Rectal smooth muscle tissue (tissue), 1 donor: ENCODE results near the gene PDCD6IP.

Experiments used
- H3K27ac ChIP-seq: one replicate; pipeline ENCODE4 v1.7.0; 2013; ENCODE audit warnings: low read depth, low read length, inconsistent platforms
- H3K27me3 ChIP-seq: one replicate; pipeline ENCODE4 v1.7.0; 2013; ENCODE audit warnings: low read length; ENCODE audit not compliant: control insufficient read depth, insufficient read depth
- H3K36me3 ChIP-seq: one replicate; pipeline ENCODE4 v1.7.0; 2013; ENCODE audit warnings: low read length; ENCODE audit not compliant: control insufficient read depth, insufficient read depth
- H3K4me1 ChIP-seq: one replicate; pipeline ENCODE4 v1.7.0; 2013; ENCODE audit warnings: low read length; ENCODE audit not compliant: control insufficient read depth, insufficient read depth
- H3K4me3 ChIP-seq: one replicate; pipeline ENCODE4 v1.7.0; 2013; ENCODE audit warnings: low read length
- H3K9ac ChIP-seq: one replicate; pipeline ENCODE4 v1.7.0; 2013; ENCODE audit warnings: low read length

PDCD6IP gene

DNA sequence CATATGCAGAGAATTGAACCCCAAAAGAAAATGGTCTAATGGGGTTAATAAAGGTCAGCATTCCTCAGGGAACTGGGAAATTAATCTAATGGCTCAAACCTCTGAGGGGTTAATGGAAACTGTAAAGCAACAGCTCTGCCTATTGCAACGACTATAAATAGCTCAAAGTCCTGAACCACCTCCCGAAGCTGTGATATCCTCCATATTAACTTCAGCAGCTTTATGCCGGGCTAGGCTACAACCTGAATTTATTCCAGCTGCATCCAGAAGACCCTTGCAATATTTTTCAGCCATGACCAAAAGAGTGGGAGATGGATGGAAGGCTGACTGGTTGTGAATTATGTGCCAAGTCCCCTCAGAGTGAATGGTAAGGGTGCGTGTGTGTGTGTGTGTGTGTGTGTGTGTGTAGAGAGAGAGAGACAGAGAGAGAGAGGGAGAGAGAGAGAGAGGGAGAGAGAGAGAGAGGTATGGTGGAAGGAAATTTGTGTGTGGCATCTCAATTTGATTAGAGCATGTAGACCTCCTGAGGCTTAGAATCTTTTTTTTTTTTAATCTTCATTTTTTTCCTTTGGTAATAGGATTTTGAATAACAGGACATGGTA is 109.9 kb downstream of the PDCD6IP start:
- no peak overlapping the region for H3K27ac ChIP-seq
- H3K4me1 ChIP-seq = no peaks in the 10 kb centered on the region
- no peaks in the 10 kb centered on the region for H3K27me3 ChIP-seq
- no peak overlapping the region for H3K9ac ChIP-seq
- H3K36me3 ChIP-seq = no peaks in the 10 kb centered on the region
- H3K4me3 ChIP-seq = no peak overlapping the region

DNA sequence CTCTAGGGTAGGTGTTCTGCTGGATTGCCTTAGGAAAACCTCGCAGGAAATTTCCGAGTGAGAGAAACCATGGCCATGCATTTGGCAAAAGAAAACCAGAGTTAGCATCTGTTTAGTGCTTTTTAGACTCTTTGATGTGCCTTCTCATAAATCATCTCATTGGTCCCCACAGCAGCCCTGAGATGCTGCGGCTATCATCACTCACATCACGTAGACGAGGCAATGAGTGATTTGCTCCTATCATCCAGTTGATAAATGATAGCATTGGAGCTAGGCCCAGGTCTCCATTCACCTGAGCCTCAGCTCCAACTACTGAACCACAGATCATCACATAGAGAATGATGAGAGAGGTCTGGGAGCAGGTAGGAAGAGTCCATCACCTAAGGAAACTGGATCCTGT is 111.1 kb downstream of the PDCD6IP start:
- Histone ChIP-seq H3K4me3 (no peak overlapping the region), H3K9ac (no peak overlapping the region), H3K27me3 (no peaks in the 10 kb centered on the region), H3K4me1 (no peaks in the 10 kb centered on the region), H3K36me3 (no peaks in the 10 kb centered on the region), H3K27ac (no peak overlapping the region)

DNA sequence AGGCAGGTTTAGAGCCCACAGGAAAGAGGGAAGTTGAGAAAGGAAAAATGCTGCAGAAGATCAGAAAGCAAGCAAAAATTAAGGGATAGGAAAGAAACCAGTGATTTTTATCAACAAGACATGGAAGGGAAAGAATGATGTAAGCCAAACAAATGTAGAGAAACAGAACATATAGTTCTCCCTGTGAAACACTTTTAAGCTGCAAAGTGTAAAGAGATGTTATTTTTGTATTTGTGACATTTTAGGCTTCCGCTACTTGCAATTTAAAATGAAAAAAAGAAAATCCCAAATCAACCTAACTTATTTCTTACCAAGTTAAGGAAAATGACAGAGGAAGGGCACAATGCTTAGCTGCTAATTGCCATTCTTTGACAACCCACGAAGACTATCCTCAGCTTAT is 111.6 kb downstream of the PDCD6IP start:
- H3K4me3 ChIP-seq = no peak overlapping the region
- H3K36me3 ChIP-seq = no peaks in the 10 kb centered on the region
- no peaks in the 10 kb centered on the region for H3K4me1 ChIP-seq
- no peaks in the 10 kb centered on the region for H3K27me3 ChIP-seq
- no peak overlapping the region for H3K9ac ChIP-seq
- H3K27ac ChIP-seq = no peak overlapping the region

DNA sequence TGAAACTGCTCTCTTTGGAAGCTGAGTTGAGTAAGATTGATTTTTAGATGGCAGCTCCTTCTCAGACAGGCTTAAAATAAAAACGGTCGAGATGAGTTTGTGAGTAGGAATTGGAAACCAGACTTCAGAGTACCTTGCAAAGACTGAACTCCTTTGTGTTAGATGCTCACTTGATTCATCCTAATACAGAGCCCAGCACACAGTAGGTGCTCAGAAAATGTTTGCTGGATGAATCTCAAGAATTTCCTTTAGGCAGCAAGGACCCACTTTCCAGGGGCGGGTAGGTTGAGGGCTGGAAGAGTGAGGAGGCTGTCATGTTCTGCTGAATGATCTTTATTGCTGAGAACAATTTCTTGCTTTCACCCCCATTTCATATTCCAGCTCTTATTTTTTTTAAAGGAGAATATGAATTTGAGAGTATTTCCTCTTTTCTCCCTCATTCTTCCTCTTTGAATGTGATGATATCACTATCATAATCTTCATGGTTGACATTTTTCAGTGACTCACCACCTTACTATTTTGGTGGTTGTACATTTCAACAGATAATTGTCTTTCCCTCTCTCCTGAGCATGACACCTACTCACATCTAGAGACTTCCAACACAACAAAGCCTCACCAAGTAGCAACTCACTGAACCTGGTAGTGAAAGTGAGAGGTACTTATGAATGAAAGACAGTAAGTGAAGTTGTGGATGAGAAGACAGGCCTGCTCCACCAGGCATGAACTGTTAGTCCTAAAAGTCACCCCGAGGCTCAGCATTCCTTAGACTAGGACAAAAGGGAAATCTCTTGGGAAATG is 113.3 kb downstream of the PDCD6IP start:
- Histone ChIP-seq H3K9ac (no peak overlapping the region), H3K27ac (no peak overlapping the region), H3K4me3 (no peak overlapping the region), H3K27me3 (no peaks in the 10 kb centered on the region), H3K36me3 (no peaks in the 10 kb centered on the region), H3K4me1 (no peaks in the 10 kb centered on the region)

DNA sequence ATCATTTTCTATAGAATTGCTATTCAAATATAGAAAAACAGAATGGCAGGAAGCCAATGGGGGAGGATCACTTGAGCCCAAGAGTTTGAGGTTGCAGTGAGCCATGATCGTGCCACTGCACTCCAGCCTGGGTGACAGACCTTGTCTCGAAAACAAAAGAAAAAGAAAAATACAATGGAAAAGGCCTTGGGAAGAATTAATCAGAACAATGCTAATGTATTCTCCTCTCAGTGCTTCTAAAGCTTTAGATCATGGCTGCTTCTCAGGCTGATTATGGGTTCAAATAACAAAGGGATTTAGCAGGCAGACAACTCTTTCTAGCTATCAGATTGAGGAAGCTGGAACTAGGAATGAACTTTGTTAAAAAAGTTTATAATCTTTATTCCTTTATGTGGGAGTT is 115.8 kb downstream of the PDCD6IP start:
- no peaks in the 10 kb centered on the region for H3K27me3 ChIP-seq
- no peak overlapping the region for H3K4me3 ChIP-seq
- H3K9ac ChIP-seq = no peak overlapping the region
- no peak overlapping the region for H3K27ac ChIP-seq
- H3K36me3 ChIP-seq = no peaks in the 10 kb centered on the region
- no peaks in the 10 kb centered on the region for H3K4me1 ChIP-seq

DNA sequence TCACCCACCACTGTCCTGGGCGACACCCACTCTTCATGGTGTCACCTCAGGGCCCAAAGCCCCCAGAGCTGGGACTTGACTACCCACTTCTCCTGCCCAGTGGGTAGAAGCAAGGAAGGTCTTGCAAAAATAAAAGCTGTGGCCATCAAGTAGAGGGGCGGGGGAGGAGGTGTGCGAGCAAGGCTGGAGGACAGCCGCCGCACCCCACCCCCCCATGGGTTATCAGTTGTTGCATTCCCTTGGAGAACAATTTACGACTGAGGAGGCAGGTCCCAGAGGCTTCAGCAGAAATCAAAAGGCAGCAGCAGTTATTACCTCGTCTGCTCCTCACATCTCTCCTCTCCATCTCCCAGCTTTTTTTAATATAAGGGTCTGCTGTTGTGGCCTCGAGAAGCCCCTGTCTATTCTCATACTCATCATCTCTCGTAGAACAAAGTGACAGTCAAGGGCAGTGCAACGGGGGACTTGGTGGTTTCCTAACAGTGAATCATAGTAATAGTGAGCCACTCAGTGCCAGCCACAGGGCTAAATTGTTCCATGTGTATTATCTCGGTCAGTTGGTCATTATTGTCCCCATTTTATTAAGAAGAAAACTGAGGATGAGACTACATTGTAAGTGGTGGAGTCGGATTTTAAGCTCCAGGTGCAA is 116.4 kb downstream of the PDCD6IP start:
- Histone ChIP-seq H3K4me1 (no peaks in the 10 kb centered on the region), H3K36me3 (no peaks in the 10 kb centered on the region), H3K27me3 (no peaks in the 10 kb centered on the region), H3K27ac (no peak overlapping the region), H3K9ac (no peak overlapping the region), H3K4me3 (no peak overlapping the region)

DNA sequence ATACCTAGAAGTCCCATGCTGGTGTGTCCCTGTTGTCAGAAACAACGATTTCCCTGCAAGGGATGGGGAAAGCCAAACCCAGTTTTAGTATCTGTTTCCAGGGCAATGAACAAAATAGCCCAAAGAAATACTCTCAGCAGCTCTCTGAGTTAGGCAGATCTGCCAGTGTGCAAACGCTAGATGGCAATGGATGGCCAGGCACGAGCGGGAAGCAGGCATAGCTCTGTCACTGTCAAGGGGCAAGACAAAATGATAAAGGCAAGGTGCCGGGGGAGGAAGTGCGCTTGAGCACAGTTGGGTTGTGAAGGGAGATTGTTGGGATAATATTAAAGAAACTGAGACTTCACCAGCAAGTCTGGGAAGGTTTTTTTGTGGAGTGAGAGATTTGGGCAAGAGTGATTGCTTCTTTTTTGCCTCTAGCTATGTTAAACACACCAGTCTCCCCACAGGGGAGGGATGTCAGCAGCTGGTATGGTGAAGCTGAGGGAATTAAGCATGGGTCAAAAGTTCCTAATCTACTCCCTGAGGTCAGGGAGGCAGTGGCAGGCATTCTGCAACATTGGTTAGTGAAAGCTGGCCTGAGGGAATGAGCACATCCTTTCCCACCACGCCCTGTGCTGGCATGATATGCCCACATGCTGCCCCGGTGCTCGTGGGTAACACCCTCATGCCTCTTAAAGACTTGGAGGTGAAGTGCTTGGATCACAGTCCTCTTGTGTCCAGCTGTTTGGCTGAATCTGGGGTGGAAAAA is 117.5 kb downstream of the PDCD6IP start:
- no peaks in the 10 kb centered on the region for H3K27me3 ChIP-seq
- no peaks in the 10 kb centered on the region for H3K4me1 ChIP-seq
- no peaks in the 10 kb centered on the region for H3K36me3 ChIP-seq
- no peak overlapping the region for H3K27ac ChIP-seq
- H3K4me3 ChIP-seq = no peak overlapping the region
- H3K9ac ChIP-seq = no peak overlapping the region

DNA sequence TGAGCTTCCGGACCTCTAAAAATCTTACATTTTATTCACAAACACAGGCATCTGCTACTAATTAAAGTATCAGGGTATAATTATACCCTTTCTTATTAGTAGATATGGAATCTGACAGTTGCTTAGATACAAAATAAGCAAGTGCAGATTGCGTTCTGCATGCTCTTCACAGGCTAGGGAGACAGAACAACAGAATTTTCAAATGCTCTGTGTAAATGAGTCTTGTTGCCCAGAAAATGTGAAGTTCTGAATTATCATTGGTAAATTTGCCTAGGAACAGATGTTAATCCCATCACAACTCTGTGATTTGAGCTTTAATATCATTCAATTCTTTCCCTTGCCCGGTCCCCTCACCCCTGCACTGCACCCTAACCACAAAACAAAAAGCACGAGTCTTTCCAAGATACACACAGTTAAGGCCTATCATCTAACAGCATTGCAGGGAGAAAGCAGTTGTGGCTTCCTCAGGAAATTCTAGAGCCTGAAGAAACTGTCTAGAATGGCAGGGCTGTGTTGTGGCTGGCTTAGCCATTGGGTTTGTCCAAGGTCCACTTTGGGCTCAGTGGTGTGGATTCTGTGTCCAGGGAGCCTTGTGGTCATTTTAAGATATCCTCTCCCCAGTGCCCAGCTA is 119.8 kb downstream of the PDCD6IP start:
- Histone ChIP-seq H3K27me3 (no peaks in the 10 kb centered on the region), H3K36me3 (no peaks in the 10 kb centered on the region), H3K4me1 (no peaks in the 10 kb centered on the region), H3K9ac (no peak overlapping the region), H3K4me3 (no peak overlapping the region), H3K27ac (no peak overlapping the region)
